Esophagus squamous epithelium (tissue), 5 donors: Measurements from ENCODE around the gene SPRED3. TPM values are rescaled to one million over a fixed set of nuclear protein-coding genes. Genes with fewer than 3 reads are reported as not detected.

Source experiments
- DNase-seq: peaks from one replicate; lab custom pipeline; 2025; lab: John Stamatoyannopoulos, UW
- H3K27ac ChIP-seq, 4 donors: fragments of 200-600 bp; sonication (generic); one replicate each; pipeline ENCODE4 v1.5.1; 2016 to 2019; ENCODE audit warnings: mild to moderate bottlenecking in 1 of 4
- H3K27me3 ChIP-seq, 4 donors: fragments of 200-600 bp; sonication (generic); 1 replicate in 3 of 4; 2 replicates in 1 of 4; pipeline versions ENCODE4 v1.5.1 to v1.6.0; 2017 to 2021; ENCODE audit warnings: antibody characterized with exemption in 1 of 4
- H3K36me3 ChIP-seq, 3 donors: fragments of 200-600 bp; sonication (generic); one replicate each; pipeline ENCODE4 v1.5.1; 2016 to 2019
- H3K4me1 ChIP-seq, 3 donors: fragments of 200-600 bp; sonication (generic); one replicate each; pipeline ENCODE4 v1.5.1; 2017 to 2019
- H3K4me3 ChIP-seq, 4 donors: fragments of 200-600 bp; sonication (generic); 1 replicate in 3 of 4; 2 replicates in 1 of 4; pipeline ENCODE4 v1.5.1; 2016 to 2019; ENCODE audit warnings: mild to moderate bottlenecking in 2 of 4, moderate library complexity in 1 of 4
- H3K9me3 ChIP-seq, 3 donors: fragments of 200-600 bp; sonication (generic); one replicate each; pipeline ENCODE4 v1.5.1; 2016 to 2019
- POLR2A ChIP-seq, 4 donors: fragments of 450-650 bp; IDR thresholded peaks; one replicate each; pipeline ENCODE4 v1.6.1; 2017; ENCODE audit warnings: antibody characterized with exemption in 4 of 4, mild to moderate bottlenecking in 4 of 4, moderate library complexity in 3 of 4
- WGBS, 2 donors: methylation state at CpG; one replicate each; pipeline ENCODE4 v1.1.5; 2018; 5-methylcytosine and 5-hydroxymethylcytosine counted together
- intact Hi-C: fragments of 100-400 bp; cut with DNase I; formaldehyde crosslinking; loops from one replicate; pipeline ENCODE4 v1.15.0; 2022
- total RNA-seq, 4 donors: library from RNA; depleted of rRNA; stranded (reverse); fragments of >200 nt; gene quantifications; one replicate each; pipeline ENCODE4 v1.1.0, GENCODE V29; 2016
- TF ChIP-seq, protein P1 (sequence below), 6 experiments: fragments of 450-650 bp in 4 of 6; fragments of 200-600 bp in 2 of 6; sonication (generic) in 2 of 6; IDR thresholded peaks; one replicate each; pipeline ENCODE4 v1.5.1; 2016 to 2019; ENCODE audit warnings: antibody characterized with exemption in 6 of 6, mild to moderate bottlenecking in 4 of 6, moderate library complexity in 4 of 6
- donor health status: DM: yes; HTN: yes; CAD: no.

Gene SPRED3
- total RNA-seq, 4 donors from 2014 or later, result 0.15 to 0.38 (median 0.35) TPM; not detected in 1

GRCh38 chr19:38429811-38430156, 41.3 kb downstream of the SPRED3 start:
- Histone ChIP-seq H3K27ac (no peak overlapping the region), H3K4me1 (peaks cover 0 to 8% (median 6%) of the 10 kb centered on the region in 3 donors), H3K9me3 (no peaks in the 10 kb centered on the region), H3K36me3 (no peaks in the 10 kb centered on the region), H3K27me3 (peaks cover 0 to 43% (median 0%) of the 10 kb centered on the region in 4 donors), H3K4me3 (no peak overlapping the region)
- no peak for TF ChIP-seq POLR2A (IDR thresholded peaks at IDR 0.05)
- TF ChIP-seq, protein P1, sequence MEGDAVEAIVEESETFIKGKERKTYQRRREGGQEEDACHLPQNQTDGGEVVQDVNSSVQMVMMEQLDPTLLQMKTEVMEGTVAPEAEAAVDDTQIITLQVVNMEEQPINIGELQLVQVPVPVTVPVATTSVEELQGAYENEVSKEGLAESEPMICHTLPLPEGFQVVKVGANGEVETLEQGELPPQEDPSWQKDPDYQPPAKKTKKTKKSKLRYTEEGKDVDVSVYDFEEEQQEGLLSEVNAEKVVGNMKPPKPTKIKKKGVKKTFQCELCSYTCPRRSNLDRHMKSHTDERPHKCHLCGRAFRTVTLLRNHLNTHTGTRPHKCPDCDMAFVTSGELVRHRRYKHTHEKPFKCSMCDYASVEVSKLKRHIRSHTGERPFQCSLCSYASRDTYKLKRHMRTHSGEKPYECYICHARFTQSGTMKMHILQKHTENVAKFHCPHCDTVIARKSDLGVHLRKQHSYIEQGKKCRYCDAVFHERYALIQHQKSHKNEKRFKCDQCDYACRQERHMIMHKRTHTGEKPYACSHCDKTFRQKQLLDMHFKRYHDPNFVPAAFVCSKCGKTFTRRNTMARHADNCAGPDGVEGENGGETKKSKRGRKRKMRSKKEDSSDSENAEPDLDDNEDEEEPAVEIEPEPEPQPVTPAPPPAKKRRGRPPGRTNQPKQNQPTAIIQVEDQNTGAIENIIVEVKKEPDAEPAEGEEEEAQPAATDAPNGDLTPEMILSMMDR (IDR thresholded peaks at IDR 0.05), result no peak
- intact Hi-C loops, result no loop called here
- no peak for DNase-seq
- 72 to 88% methylated on average over 2 of the region's 2 CpGs for WGBS, 2 donors

DNA sequence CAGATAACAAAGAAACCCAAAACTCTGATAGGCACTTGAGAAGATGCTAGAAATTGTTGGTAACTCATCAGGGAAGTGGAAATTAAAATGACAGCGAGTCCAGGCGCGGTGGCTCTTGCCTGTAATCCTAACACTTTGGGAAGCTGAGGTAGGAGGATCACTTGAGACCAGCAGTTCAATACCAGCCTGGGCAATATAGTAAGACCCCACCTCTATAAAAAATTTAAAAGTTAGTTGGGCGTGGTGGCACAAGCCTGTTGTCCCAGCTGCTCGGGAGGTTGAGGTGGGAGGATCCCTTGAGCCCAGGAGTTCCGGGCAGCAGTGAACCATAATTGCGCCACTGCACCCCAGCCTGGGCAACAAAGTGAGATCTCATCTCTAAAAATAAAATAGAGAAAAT, 42.4 kb downstream of the SPRED3 start:
- TF ChIP-seq POLR2A (IDR thresholded peaks at IDR 0.05), result no peak
- TF ChIP-seq, protein P1 (IDR thresholded peaks at IDR 0.05), result no peak

GRCh38 chr19:38433268-38433733, 44.8 kb downstream of the SPRED3 start, which contains the start of gene RYR1:
Gene RYR1, plus strand, starts transcription at chr19:38433691. Its CDS starts 139 bp downstream, at chr19:38433830.
- intact Hi-C loops, result no loop called here
- whole genome bisulfite sequencing, 2 donors, result 25 to 29% methylated on average over 4 to 6 of the region's 20 CpGs
- H3K27me3 ChIP-seq, result peaks cover 0 to 55% (median 0%) of the 10 kb centered on the region in 4 donors
- H3K4me3 ChIP-seq, result peak within 1 kb of the TSS in 3 of 4 donors; percentile 12 to 23 (median 17)
- no peaks in the 10 kb centered on the region for H3K9me3 ChIP-seq
- no peak for DNase-seq
- H3K36me3 ChIP-seq, result no peaks in the 10 kb centered on the region
- TF ChIP-seq, protein P1 (IDR thresholded peaks at IDR 0.05), result no peak
- TF ChIP-seq POLR2A (IDR thresholded peaks at IDR 0.05), result no peak
- no peak within 1 kb of the TSS for H3K27ac ChIP-seq
- peaks cover 0 to 8% (median 6%) of the 10 kb centered on the region in 3 donors for H3K4me1 ChIP-seq

More for the DNA sequence above, 42.4 kb downstream of the SPRED3 start:
- no peak for DNase-seq
- Histone ChIP-seq H3K9me3 (no peaks in the 10 kb centered on the region), H3K27ac (no peak overlapping the region), H3K27me3 (peaks cover 0 to 43% (median 0%) of the 10 kb centered on the region in 4 donors), H3K4me1 (peaks cover 0 to 8% (median 6%) of the 10 kb centered on the region in 3 donors), H3K4me3 (no peak overlapping the region), H3K36me3 (no peaks in the 10 kb centered on the region)
- 77 to 79% methylated on average over 7 of the region's 7 CpGs for WGBS, 2 donors
- intact Hi-C loops, result no loop called here

GRCh38 chr19:38434549-38435051, 46.1 kb downstream of the SPRED3 start:
- no peak for DNase-seq
- H3K36me3 ChIP-seq, result no peaks in the 10 kb centered on the region
- intact Hi-C loops, result no loop called here
- peaks cover 0 to 8% (median 6%) of the 10 kb centered on the region in 3 donors for H3K4me1 ChIP-seq
- TF ChIP-seq POLR2A (IDR thresholded peaks at IDR 0.05), result no peak
- TF ChIP-seq, protein P1 (IDR thresholded peaks at IDR 0.05), result no peak
- peaks cover 0 to 55% (median 0%) of the 10 kb centered on the region in 4 donors for H3K27me3 ChIP-seq
- no peaks in the 10 kb centered on the region for H3K9me3 ChIP-seq
- 14 to 22% methylated on average over 4 to 9 of the region's 13 CpGs for WGBS, 2 donors
- no peak overlapping the region for H3K27ac ChIP-seq
- H3K4me3 ChIP-seq, result peak overlapping the region in 1 of 4 donors; percentile 5

DNA sequence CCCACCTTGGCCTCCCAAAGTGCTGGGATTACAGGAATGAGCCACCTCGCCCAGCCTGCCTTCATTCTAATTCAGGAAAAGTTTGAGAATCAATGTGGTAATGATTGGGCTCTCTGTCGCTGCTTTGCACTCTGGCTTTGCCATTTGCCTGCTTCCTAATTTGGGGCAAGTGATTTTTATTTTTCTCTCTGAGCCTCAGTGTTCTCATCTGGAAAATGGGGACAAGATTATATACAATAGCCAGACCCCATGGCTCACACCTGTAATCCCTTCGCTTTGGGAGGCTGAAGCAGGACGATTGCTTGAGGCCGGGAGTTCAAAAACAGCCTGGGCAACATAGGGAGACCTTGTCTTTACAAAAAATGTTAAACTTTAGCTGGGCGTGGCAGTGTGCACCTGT, 48.8 kb downstream of the SPRED3 start:
- 80 to 90% methylated on average over 5 to 6 of the region's 6 CpGs for WGBS, 2 donors
- DNase-seq, result no peak
- Histone ChIP-seq H3K4me3 (no peak overlapping the region), H3K27ac (no peak overlapping the region), H3K9me3 (no peaks in the 10 kb centered on the region), H3K36me3 (no peaks in the 10 kb centered on the region), H3K4me1 (peaks cover 0 to 8% (median 6%) of the 10 kb centered on the region in 3 donors), H3K27me3 (peaks cover 0 to 69% (median 0%) of the 10 kb centered on the region in 4 donors)
- intact Hi-C loops, result no loop called here
- no peak for TF ChIP-seq POLR2A (IDR thresholded peaks at IDR 0.05)
- TF ChIP-seq, protein P1 (IDR thresholded peaks at IDR 0.05), result no peak
